OCI-LY3 (cell line): ENCODE results near the gene SESN3.
A peak's percentile ranks its signal among the peaks of the same experiment; 100 is the strongest.

Experiments used
- H2AFZ ChIP-seq: fragments of 200-600, 300-600 bp; shearing (Covaris generic); 2 replicates; pipeline ENCODE4 v1.6.0; 2014; ENCODE audit warnings: antibody characterized with exemption, low read depth, low read length
- H3K27ac ChIP-seq: fragments of 200-600, 300-600 bp; sonication (generic); 2 replicates; pipeline ENCODE4 v1.5.1; 2014; ENCODE audit warnings: mild to moderate bottlenecking, low read length, moderate library complexity, mixed read lengths
- H3K27me3 ChIP-seq: fragments of 200-600, 300-600 bp; sonication (generic); 2 replicates; pipeline ENCODE4 v1.6.1; 2014; ENCODE audit warnings: low read depth, low read length, mixed read lengths
- H3K36me3 ChIP-seq: fragments of 200-600, 300-600 bp; sonication (generic); replicated peaks from 2 replicates; pipeline ENCODE3; 2014; ENCODE audit warnings: low read depth, low read length, mixed read lengths
- H3K4me1 ChIP-seq: fragments of 300-600, 200-600 bp; sonication (generic); 2 replicates; pipeline ENCODE4 v1.6.1; 2014; ENCODE audit warnings: low read length, mixed read lengths
- H3K4me2 ChIP-seq: fragments of 200-600, 300-600 bp; sonication (generic); 2 replicates; pipeline ENCODE4 v1.6.1; 2014; ENCODE audit warnings: low read length, mixed read lengths
- H3K4me3 ChIP-seq: fragments of 300-600, 200-600 bp; sonication (generic); 2 replicates; pipeline ENCODE4 v1.5.1; 2014; ENCODE audit warnings: antibody characterized with exemption, mild to moderate bottlenecking, low read length, moderate library complexity
- H3K79me2 ChIP-seq: fragments of 300-600, 200-600 bp; shearing (Covaris generic); 2 replicates; pipeline ENCODE4 v1.6.1; 2014; ENCODE audit warnings: mild to moderate bottlenecking, low read length, mixed read lengths
- H3K9ac ChIP-seq: fragments of 300-600, 200-600 bp; shearing (Covaris generic); 2 replicates; pipeline ENCODE4 v1.6.0; 2014; ENCODE audit warnings: mild to moderate bottlenecking, low read length, moderate library complexity
- H3K9me3 ChIP-seq: fragments of 200-600, 300-600 bp; shearing (Covaris generic); 2 replicates; pipeline ENCODE4 v1.6.1; 2014; ENCODE audit warnings: low read length, mixed read lengths; ENCODE audit not compliant: insufficient read depth
- H4K20me1 ChIP-seq: fragments of 200-600, 300-600 bp; sonication (generic); 2 replicates; pipeline ENCODE4 v1.6.1; 2016; ENCODE audit warnings: low read length, mixed read lengths; ENCODE audit not compliant: insufficient read depth
- EZH2phosphoT487 ChIP-seq: fragments of 200-600 bp; shearing (Covaris generic); IDR thresholded peaks from 2 replicates; pipeline ENCODE4 v1.6.1; 2018; ENCODE audit warnings: antibody characterized with exemption, mixed run types, low read depth
- TF ChIP-seq, protein P1 (sequence below): fragments of 200-600, 300-600 bp; sonication (generic); IDR thresholded peaks from 2 replicates; pipeline ENCODE4 v1.5.1; 2014; ENCODE audit warnings: antibody characterized with exemption, low read length, low read depth

SESN3 gene

DNA sequence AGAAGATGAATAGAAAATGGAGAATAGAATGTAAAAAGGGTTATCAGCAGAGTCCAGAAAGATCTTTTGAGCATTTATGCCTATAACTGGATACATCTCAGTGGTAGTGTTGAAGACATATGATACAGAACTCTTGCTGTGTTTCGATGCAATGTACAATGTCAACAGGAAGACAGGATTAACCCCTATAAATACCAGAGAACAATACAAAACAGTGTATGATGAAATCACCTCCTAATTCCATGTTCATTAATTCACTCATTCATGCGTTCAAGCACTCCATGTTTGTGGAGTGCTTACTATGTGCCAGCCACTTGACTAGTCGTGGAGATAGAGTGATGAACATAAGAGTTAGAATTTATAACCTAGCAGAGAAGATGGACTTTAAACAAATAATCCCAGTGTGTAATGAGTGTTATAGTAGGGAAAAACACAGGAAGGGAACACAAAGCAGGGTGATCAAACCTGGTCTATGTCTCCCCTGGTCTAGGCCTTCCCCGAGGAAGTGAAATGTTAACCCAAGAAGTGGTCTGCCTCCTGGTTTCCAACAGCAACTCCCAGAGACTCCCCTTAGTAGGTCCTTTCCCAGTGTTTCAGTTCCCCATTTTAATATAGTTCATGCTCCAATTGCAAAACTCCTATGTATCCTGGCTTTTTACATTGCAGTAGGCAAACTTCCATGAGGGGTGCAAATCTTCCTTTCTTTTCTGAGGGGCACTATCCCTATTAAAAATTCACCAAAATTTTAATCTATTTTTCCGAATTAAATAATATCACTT lies 9.1 kb upstream of the SESN3 start:
- Histone ChIP-seq H3K36me3 (no peaks in the 10 kb centered on the region), H4K20me1 (no peaks in the 10 kb centered on the region), H3K4me1 (peaks cover 33% of the 10 kb centered on the region), H3K9me3 (no peaks in the 10 kb centered on the region), H3K4me2 (no peak overlapping the region), H3K4me3 (no peak overlapping the region), H3K9ac (no peak overlapping the region), H3K79me2 (no peaks in the 10 kb centered on the region), H3K27ac (no peak overlapping the region), H3K27me3 (no peaks in the 10 kb centered on the region), H2AFZ (no peak overlapping the region)
- TF ChIP-seq EZH2phosphoT487: no peak
- TF ChIP-seq, protein P1, sequence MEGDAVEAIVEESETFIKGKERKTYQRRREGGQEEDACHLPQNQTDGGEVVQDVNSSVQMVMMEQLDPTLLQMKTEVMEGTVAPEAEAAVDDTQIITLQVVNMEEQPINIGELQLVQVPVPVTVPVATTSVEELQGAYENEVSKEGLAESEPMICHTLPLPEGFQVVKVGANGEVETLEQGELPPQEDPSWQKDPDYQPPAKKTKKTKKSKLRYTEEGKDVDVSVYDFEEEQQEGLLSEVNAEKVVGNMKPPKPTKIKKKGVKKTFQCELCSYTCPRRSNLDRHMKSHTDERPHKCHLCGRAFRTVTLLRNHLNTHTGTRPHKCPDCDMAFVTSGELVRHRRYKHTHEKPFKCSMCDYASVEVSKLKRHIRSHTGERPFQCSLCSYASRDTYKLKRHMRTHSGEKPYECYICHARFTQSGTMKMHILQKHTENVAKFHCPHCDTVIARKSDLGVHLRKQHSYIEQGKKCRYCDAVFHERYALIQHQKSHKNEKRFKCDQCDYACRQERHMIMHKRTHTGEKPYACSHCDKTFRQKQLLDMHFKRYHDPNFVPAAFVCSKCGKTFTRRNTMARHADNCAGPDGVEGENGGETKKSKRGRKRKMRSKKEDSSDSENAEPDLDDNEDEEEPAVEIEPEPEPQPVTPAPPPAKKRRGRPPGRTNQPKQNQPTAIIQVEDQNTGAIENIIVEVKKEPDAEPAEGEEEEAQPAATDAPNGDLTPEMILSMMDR: no peak

DNA sequence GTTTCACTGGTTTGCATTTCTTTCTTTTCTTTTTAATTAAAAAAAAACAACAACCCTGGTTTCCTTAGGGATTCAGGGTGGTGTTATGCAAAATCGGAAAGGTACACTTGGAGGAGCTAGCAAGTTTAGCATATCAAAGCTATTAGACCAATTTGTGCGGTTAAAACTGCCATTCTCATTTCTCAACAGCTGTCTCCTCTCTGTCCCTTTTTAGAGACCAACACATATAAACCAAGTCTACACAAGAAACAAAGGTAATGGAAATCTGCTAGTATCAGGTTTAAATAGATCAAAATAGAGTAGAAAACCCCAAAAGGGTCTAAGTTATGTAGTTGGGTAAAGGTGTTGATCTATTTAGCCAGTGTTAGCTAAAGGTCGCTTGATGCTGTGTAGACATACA lies 1.7 kb upstream of the SESN3 start:
- Histone ChIP-seq H3K79me2 (peaks cover 22% of the 10 kb centered on the region), H3K36me3 (no peaks in the 10 kb centered on the region), H2AFZ (peak overlapping the region; percentile 43; the same call in 1 of the 2 replicates), H3K9ac (peak overlapping the region; percentile 81), H4K20me1 (no peaks in the 10 kb centered on the region; the same call in 1 of the 2 replicates), H3K4me3 (peak overlapping the region; percentile 88), H3K9me3 (no peaks in the 10 kb centered on the region), H3K27me3 (no peaks in the 10 kb centered on the region), H3K4me2 (peak overlapping the region; percentile 98), H3K27ac (peak overlapping the region; percentile 76), H3K4me1 (peaks cover 15% of the 10 kb centered on the region)
- TF ChIP-seq EZH2phosphoT487: no peak
- TF ChIP-seq, protein P1: no peak

DNA sequence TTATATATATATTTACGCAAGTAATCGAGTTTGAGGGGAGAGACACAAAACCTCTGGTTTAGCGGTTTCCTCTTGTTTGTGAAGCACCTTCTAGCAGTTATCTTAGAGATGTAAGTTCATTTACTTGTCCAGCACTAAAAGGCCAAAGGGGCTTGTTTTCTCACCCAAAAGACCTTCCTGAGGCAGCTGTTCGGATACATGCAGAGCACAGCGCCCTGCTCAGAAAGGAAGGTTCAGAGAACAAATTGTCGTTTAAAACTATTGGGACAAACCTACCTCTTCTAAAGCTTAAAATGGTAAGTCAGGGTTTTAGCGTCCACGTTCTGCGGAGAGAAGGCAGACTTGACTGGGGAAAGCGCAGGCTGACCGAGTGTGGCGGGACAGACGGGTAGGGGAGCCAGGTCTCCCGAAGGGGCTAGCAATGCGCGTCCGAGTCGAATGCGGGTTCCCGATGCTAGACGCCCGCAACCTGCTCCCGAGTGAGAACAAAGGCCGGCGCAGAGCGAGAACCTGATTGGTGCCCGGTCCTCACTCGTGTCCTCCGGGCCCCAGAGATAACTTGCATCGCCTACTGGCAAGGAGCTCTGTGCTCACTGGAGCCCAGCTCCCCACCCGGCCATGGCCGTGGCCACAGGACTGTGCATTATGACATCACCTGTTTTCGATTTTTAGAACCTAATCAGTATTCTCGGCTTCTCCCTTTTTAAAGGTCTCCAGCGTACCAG lies 1.0 kb upstream of the SESN3 start:
- Histone ChIP-seq H3K36me3 (no peaks in the 10 kb centered on the region), H3K27me3 (no peaks in the 10 kb centered on the region), H3K9me3 (no peaks in the 10 kb centered on the region), H2AFZ (peak overlapping the region; percentile 43), H3K9ac (peak overlapping the region; percentile 81), H3K79me2 (peaks cover 22% of the 10 kb centered on the region), H3K4me2 (peak overlapping the region; percentile 98), H4K20me1 (no peaks in the 10 kb centered on the region; the same call in 1 of the 2 replicates), H3K4me3 (peak overlapping the region; percentile 88), H3K4me1 (peaks cover 15% of the 10 kb centered on the region), H3K27ac (peak overlapping the region; percentile 76)
- TF ChIP-seq EZH2phosphoT487: no peak
- TF ChIP-seq, protein P1: no peak

DNA sequence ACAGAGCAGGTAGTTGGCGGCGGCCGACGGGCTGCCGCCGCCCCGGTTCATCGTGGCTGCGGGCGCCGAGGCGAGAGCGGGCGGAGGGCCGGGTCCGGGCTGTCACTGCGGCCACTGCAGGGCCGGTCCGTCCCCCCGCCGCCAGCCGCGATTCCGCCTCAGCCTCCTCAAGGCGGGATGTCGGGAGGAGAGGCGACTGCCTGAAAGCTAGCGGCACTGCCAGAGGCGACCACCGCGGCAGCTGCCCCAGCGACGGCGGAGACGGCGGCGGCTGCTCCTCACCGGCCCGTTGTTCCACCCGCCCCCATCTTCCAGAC lies 234 bp downstream of the SESN3 start:
- no peak for TF ChIP-seq EZH2phosphoT487
- TF ChIP-seq, protein P1: no peak

More for the DNA sequence above, 234 bp downstream of the SESN3 start:
- no peaks in the 10 kb centered on the region for H3K27me3 ChIP-seq
- no peak overlapping the region for H3K27ac ChIP-seq
- H3K4me2 ChIP-seq: peak overlapping the region; percentile 91
- H3K79me2 ChIP-seq: peaks cover 22% of the 10 kb centered on the region
- H3K9ac ChIP-seq: peak overlapping the region; percentile 78
- H4K20me1 ChIP-seq: no peaks in the 10 kb centered on the region; the same call in 1 of the 2 replicates
- H2AFZ ChIP-seq: no peak overlapping the region
- H3K36me3 ChIP-seq: no peaks in the 10 kb centered on the region
- H3K4me3 ChIP-seq: peak overlapping the region; percentile 94
- peaks cover 15% of the 10 kb centered on the region for H3K4me1 ChIP-seq
- H3K9me3 ChIP-seq: no peaks in the 10 kb centered on the region
